ENCODE measurements around the gene EEF2K.

Gene EEF2K

GRCh38 chr16:22317625-22318024 is 111.5 kb downstream of the EEF2K start:
- ATAC-seq = no peak
- no peak for DNase-seq

- DNase-seq (peak; percentile 72), ATAC-seq (no peak)
Observed at GRCh38 chr16:22318690-22319358, 112.7 kb downstream of the EEF2K start.

GRCh38 chr16:22320572-22321339 is 114.7 kb downstream of the EEF2K start:
- no peak for ATAC-seq
- no peak for DNase-seq

- ATAC-seq (peak; percentile 61), DNase-seq (peak; percentile 66)
Observed at GRCh38 chr16:22321340-22322001, 115.4 kb downstream of the EEF2K start.

- ATAC-seq = no peak
- DNase-seq = no peak
Observed at GRCh38 chr16:22322021-22322471, 116.0 kb downstream of the EEF2K start.

GRCh38 chr16:22322741-22323140 is 116.7 kb downstream of the EEF2K start:
- DNase-seq = no peak
- ATAC-seq = no peak

GRCh38 chr16:22323173-22323958 is 117.3 kb downstream of the EEF2K start:
- ATAC-seq (no peak), DNase-seq (no peak)

GRCh38 chr16:22323959-22324786 is 118.1 kb downstream of the EEF2K start:
- ATAC-seq = no peak
- no peak for DNase-seq

GRCh38 chr16:22324787-22325597 is 118.9 kb downstream of the EEF2K start:
- DNase-seq (no peak), ATAC-seq (no peak)

GRCh38 chr16:22325598-22326368 is 119.7 kb downstream of the EEF2K start:
- DNase-seq (no peak), ATAC-seq (no peak)

- DNase-seq (no peak), ATAC-seq (no peak)
Observed at GRCh38 chr16:22326369-22326652, 120.2 kb downstream of the EEF2K start.

GRCh38 chr16:22326771-22327445 is 120.8 kb downstream of the EEF2K start:
- DNase-seq (no peak), ATAC-seq (no peak)

GRCh38 chr16:22327446-22327775 is 121.3 kb downstream of the EEF2K start:
- ATAC-seq = no peak
- DNase-seq = no peak

- ATAC-seq (no peak), DNase-seq (no peak)
Observed at GRCh38 chr16:22328081-22328725, 122.1 kb downstream of the EEF2K start.

- no peak for DNase-seq
- no peak for ATAC-seq
Observed at GRCh38 chr16:22329199-22329695, 123.2 kb downstream of the EEF2K start.

GRCh38 chr16:22330326-22330725 is 124.2 kb downstream of the EEF2K start:
- no peak for ATAC-seq
- no peak for DNase-seq

- no peak for DNase-seq
- no peak for ATAC-seq
Observed at GRCh38 chr16:22333457-22333994, 127.4 kb downstream of the EEF2K start.

GRCh38 chr16:22335668-22336246 is 129.7 kb downstream of the EEF2K start:
- no peak for DNase-seq
- no peak for ATAC-seq

Data from stimulated activated naive CD8-positive, alpha-beta T cell treated with anti-CD3 and anti-CD28 coated beads, Interleukin-15, Interleukin-2, amounts not matched to agents 100 U/mL and 50 U/mL, for 24 hours (primary cell).